ENCODE data around the gene SFRP5.

GRCh38 chr10:97718178-97718577 lies 53.6 kb downstream of the SFRP5 start:
- TF ChIP-seq PATZ1 (CRISPR knock-in tag; IDR thresholded peaks at IDR 0.05; ENCODE audit: borderline replicate concordance) (no peak), TSHZ2 (CRISPR knock-in tag; IDR thresholded peaks at IDR 0.05) (no peak), POU6F1 (CRISPR knock-in tag; IDR thresholded peaks at IDR 0.05; ENCODE audit: borderline replicate concordance, low read depth) (no peak), TCF4 (CRISPR knock-in tag; IDR thresholded peaks at IDR 0.05; ENCODE audit: borderline replicate concordance) (no peak), ZFP3 (CRISPR knock-in tag; IDR thresholded peaks at IDR 0.05) (no peak), OSR1 (CRISPR knock-in tag; IDR thresholded peaks at IDR 0.05) (no peak), ZNF565 (CRISPR knock-in tag; conservative IDR thresholded peaks at IDR 0.05; ENCODE audit: low read depth) (no peak), ZNF8 (CRISPR knock-in tag; IDR thresholded peaks at IDR 0.05) (no peak), TOX (CRISPR knock-in tag; IDR thresholded peaks at IDR 0.05; ENCODE audit: borderline replicate concordance) (no peak), ARNTL (CRISPR knock-in tag; IDR thresholded peaks at IDR 0.05; ENCODE audit: borderline replicate concordance, low read depth) (no peak), ZFP30 (CRISPR knock-in tag; IDR thresholded peaks at IDR 0.05) (no peak), ESRRG (CRISPR knock-in tag; IDR thresholded peaks at IDR 0.05) (no peak), CREB5 (CRISPR knock-in tag; IDR thresholded peaks at IDR 0.05; ENCODE audit: low read depth) (no peak), PPARA (CRISPR knock-in tag; IDR thresholded peaks at IDR 0.05; ENCODE audit: borderline replicate concordance) (no peak)
